Measurements from ENCODE around the gene KRTAP1-1.

- TF ChIP-seq POLR2A (IDR thresholded peaks at IDR 0.05; ENCODE audit: low read depth, low read length): no peak
- TF ChIP-seq POLR2AphosphoS5 (IDR thresholded peaks at IDR 0.05; ENCODE audit: low read depth, low read length): no peak
These were observed 46.1 kb downstream of the KRTAP1-1 start for GRCh38 chr17:40995116-40995515.

Data from GM12891 (cell line).